Left ventricle myocardium inferior (tissue), 1 donor: ENCODE measurements around the gene REPS1. TPM values are rescaled to one million over a fixed set of nuclear protein-coding genes. Genes with fewer than 3 reads are reported as not detected.

Source experiments
- DNase-seq: peaks from one replicate; pipeline ENCODE4 v3.0.0-alpha.2; 2020
- H3K27ac ChIP-seq: fragments of 200-600 bp; replicated peaks from 2 replicates; pipeline ENCODE4 v1.8.0; 2021
- H3K27me3 ChIP-seq: fragments of 200-600 bp; 2 replicates; pipeline ENCODE4 v1.8.0; 2021; ENCODE audit warnings: low read depth
- H3K36me3 ChIP-seq: fragments of 200-600 bp; 2 replicates; pipeline ENCODE4 v1.8.0; 2021
- H3K4me1 ChIP-seq: fragments of 200-600 bp; 2 replicates; pipeline ENCODE4 v1.8.0; 2021
- H3K4me3 ChIP-seq: fragments of 200-600 bp; 2 replicates; pipeline ENCODE4 v1.8.0; 2021; ENCODE audit warnings: mild to moderate bottlenecking, moderate library complexity
- H3K9me3 ChIP-seq: fragments of 200-600 bp; replicated peaks from 2 replicates; pipeline ENCODE4 v1.8.0; 2021
- CTCF ChIP-seq: fragments of 200-600 bp; IDR thresholded peaks from 2 replicates; pipeline ENCODE4 v1.8.0; 2021; ENCODE audit warnings: antibody characterized with exemption, mild to moderate bottlenecking, borderline replicate concordance
- intact Hi-C: fragments of 100-400 bp; cut with micrococcal nuclease; formaldehyde crosslinking; loops from one replicate; pipeline ENCODE4 v1.11.0; 2022
- total RNA-seq: library from RNA; stranded (reverse); fragmentation: NEBNext Ultra II Directional; extraction: Animal tissue kit (Norgen Biotek cat#: 25700); gene quantifications from one replicate; pipeline ENCODE4 v1.2.1, GENCODE V29; 2021
- donor health status: DM: no; HTN: yes; CAD: no; lungs with severe emphysema.

The REPS1 gene
- total RNA-seq, 1 donor from 2014 or later = 30.6 TPM

- no peaks in the 10 kb centered on the region for H3K27me3 ChIP-seq
- peak overlapping the region; percentile 53 for H3K27ac ChIP-seq
- no peaks in the 10 kb centered on the region for H3K36me3 ChIP-seq
- TF ChIP-seq CTCF = no peak
- peaks cover 32% of the 10 kb centered on the region for H3K4me1 ChIP-seq
- H3K4me3 ChIP-seq = no peak overlapping the region
- H3K9me3 ChIP-seq = no peaks in the 10 kb centered on the region
- DNase-seq = no peak
- intact Hi-C loops = no loop called here
Measured at GRCh38 chr6:139017227-139017626, 29.2 kb upstream of the REPS1 start.

GRCh38 chr6:139016337-139017213 lies 28.5 kb upstream of the REPS1 start:
- Histone ChIP-seq H3K4me1 (peaks cover 32% of the 10 kb centered on the region), H3K27ac (peak overlapping the region; percentile 53), H3K27me3 (no peaks in the 10 kb centered on the region), H3K36me3 (no peaks in the 10 kb centered on the region), H3K4me3 (no peak overlapping the region), H3K9me3 (no peaks in the 10 kb centered on the region)
- no peak for TF ChIP-seq CTCF
- intact Hi-C loops = no loop called here
- no peak for DNase-seq

- Histone ChIP-seq H3K36me3 (no peaks in the 10 kb centered on the region), H3K4me3 (no peak overlapping the region), H3K27ac (peak overlapping the region; percentile 53), H3K9me3 (no peaks in the 10 kb centered on the region), H3K4me1 (peaks cover 32% of the 10 kb centered on the region), H3K27me3 (no peaks in the 10 kb centered on the region)
- DNase-seq = peak; percentile 25
- intact Hi-C loops = no loop called here
- no peak for TF ChIP-seq CTCF
Measured at GRCh38 chr6:139014945-139015344, 26.9 kb upstream of the REPS1 start.

GRCh38 chr6:139013185-139013800 lies 25.2 kb upstream of the REPS1 start:
- Histone ChIP-seq H3K4me3 (no peak overlapping the region), H3K36me3 (no peaks in the 10 kb centered on the region), H3K27me3 (no peaks in the 10 kb centered on the region), H3K9me3 (no peaks in the 10 kb centered on the region), H3K27ac (peak overlapping the region; percentile 17), H3K4me1 (peaks cover 31% of the 10 kb centered on the region)
- intact Hi-C loops = no loop called here
- DNase-seq = no peak
- no peak for TF ChIP-seq CTCF

GRCh38 chr6:139011980-139012379 lies 23.9 kb upstream of the REPS1 start:
- no peak for TF ChIP-seq CTCF
- intact Hi-C loops = no loop called here
- Histone ChIP-seq H3K27ac (no peak overlapping the region), H3K4me3 (no peak overlapping the region), H3K36me3 (no peaks in the 10 kb centered on the region), H3K27me3 (no peaks in the 10 kb centered on the region), H3K4me1 (peaks cover 18% of the 10 kb centered on the region), H3K9me3 (no peaks in the 10 kb centered on the region)
- no peak for DNase-seq
